SK-N-MC (cell line): ENCODE measurements around the gene PRKG1.

Source experiments
- DNase-seq: peaks from one replicate; pipeline ENCODE4 v3.0.0-alpha.2; 2011; ENCODE audit warnings: low read depth, low spot score
- H3K27ac ChIP-seq: fragments of 200-600 bp; sonication (generic); 2 replicates; pipeline ENCODE4 v1.5.1; 2016; ENCODE audit warnings: mixed run types
- H3K36me3 ChIP-seq: fragments of 200-600 bp; sonication (generic); 2 replicates; pipeline ENCODE4 v1.6.1; 2017; ENCODE audit warnings: antibody characterized with exemption, low read length, mixed read lengths; ENCODE audit not compliant: insufficient read depth
- H3K4me3 ChIP-seq: fragments of 200-600 bp; sonication (generic); 2 replicates; pipeline ENCODE4 v1.5.1; 2016
- H3K9ac ChIP-seq: fragments of 200-600 bp; sonication (generic); 2 replicates; pipeline ENCODE4 v1.8.0; 2017; ENCODE audit warnings: mixed run types, mixed read lengths; ENCODE audit not compliant: insufficient read length
- H3K9me3 ChIP-seq: fragments of 200-600 bp; sonication (generic); 2 replicates; pipeline ENCODE4 v1.6.1; 2017; ENCODE audit warnings: low read depth, mild to moderate bottlenecking, antibody characterized with exemption, low read length, moderate library complexity, mixed read lengths
- EZH2 ChIP-seq: fragments of 200-600 bp; sonication (generic); IDR thresholded peaks from one replicate; pipeline ENCODE4 v1.6.1; 2017; ENCODE audit warnings: antibody characterized with exemption
- FOXP2 ChIP-seq: optimal IDR thresholded peaks from 2 replicates; pipeline ENCODE3; 2011; ENCODE audit warnings: mild to moderate bottlenecking, moderate library complexity; ENCODE audit not compliant: insufficient read depth; ENCODE audit errors: extremely low read length, control extremely low read depth
- POLR2AphosphoS5 ChIP-seq: IDR thresholded peaks from 2 replicates; pipeline ENCODE4 v1.6.1; 2012; ENCODE audit warnings: mild to moderate bottlenecking, low read depth, low read length, borderline replicate concordance

Gene PRKG1

DNA sequence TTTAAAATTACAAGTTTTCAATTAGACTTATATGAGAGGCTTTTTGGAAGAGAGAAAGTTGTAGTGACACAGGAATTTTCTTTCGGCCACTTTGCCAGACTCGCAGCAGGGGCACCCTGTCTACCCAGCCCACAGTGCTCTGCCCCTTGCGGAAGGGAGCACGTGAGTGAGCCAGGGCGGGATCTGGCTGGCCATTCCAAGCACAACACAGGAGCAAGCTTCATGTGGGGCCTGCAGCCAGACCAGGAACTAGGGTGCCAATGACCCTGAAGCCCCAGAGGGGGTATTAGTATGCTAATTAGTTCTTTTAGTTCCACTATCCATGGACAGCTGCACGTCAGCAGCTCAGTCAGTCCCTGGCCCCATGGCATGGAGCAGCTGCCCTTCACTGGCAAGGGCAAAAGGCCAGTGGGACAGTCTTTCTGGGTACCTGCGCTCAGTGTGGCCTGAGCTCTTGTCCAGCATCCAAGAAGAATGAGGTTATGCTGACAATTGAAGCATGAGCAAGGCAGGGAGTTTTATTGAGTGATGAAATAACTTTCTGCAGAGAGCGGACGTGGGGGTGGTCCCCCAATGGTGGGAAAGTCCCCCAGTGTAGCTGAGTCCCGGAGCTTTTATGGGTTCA, 876.2 kb downstream of the PRKG1 start:
- no peaks in the 10 kb centered on the region for H3K36me3 ChIP-seq
- no peaks in the 10 kb centered on the region for H3K9me3 ChIP-seq
- TF ChIP-seq POLR2AphosphoS5 = no peak
- TF ChIP-seq FOXP2 = no peak
- no peak for TF ChIP-seq EZH2
- DNase-seq = no peak
- H3K4me3 ChIP-seq = no peak overlapping the region
- no peak overlapping the region for H3K27ac ChIP-seq
- H3K9ac ChIP-seq = no peak overlapping the region

DNA sequence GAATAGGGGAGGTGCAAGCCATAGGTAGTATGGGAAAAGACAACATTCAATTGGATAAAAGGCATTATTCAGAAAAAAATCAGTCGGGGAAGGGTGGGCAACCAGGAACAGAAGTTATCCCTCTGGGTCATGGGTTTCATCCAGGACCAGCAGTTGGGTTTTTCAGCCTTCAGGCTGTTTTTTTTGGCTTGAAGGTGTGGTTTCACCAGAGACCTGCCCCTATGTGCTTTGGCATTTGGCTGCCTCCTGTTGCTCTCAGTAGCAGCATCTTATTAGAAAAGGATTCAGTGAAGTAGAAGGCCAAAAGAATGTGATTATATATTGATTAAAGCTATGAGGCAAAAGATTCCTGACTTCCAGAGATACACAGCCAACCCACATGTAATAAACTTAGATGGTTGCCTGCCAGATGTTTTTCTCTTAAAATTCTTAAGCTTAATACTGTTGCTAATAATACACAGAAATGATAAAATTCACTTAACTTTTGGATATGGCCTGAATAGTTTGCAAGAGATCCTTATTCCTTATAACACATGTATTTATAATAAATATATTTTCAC, 876.8 kb downstream of the PRKG1 start:
- H3K9ac ChIP-seq = no peak overlapping the region
- no peak overlapping the region for H3K27ac ChIP-seq
- no peaks in the 10 kb centered on the region for H3K36me3 ChIP-seq
- no peaks in the 10 kb centered on the region for H3K9me3 ChIP-seq
- no peak for TF ChIP-seq FOXP2
- no peak for TF ChIP-seq POLR2AphosphoS5
- no peak for TF ChIP-seq EZH2
- no peak for DNase-seq
- no peak overlapping the region for H3K4me3 ChIP-seq

DNA sequence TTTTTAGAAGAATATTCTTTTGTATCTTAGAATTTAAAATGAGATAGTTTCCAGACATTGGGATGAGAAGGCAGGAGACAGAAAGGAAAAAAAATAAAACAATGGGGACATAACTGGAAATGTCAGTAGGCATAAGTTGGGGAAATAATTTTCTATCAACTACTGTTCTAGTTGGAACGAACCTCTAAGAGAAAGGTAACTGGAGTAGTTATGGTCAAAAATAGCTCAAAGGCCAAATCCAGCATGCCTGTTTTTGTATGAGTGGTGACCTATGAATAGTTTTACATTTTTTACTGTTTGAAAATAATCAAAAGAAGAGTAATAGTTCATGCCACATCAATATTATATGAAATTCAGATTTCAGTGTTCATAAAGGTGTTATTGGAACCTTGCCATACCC, 877.3 kb downstream of the PRKG1 start:
- no peaks in the 10 kb centered on the region for H3K36me3 ChIP-seq
- no peak overlapping the region for H3K9ac ChIP-seq
- no peak overlapping the region for H3K27ac ChIP-seq
- no peak for DNase-seq
- no peak overlapping the region for H3K4me3 ChIP-seq
- no peak for TF ChIP-seq EZH2
- TF ChIP-seq FOXP2 = no peak
- no peak for TF ChIP-seq POLR2AphosphoS5
- no peaks in the 10 kb centered on the region for H3K9me3 ChIP-seq

DNA sequence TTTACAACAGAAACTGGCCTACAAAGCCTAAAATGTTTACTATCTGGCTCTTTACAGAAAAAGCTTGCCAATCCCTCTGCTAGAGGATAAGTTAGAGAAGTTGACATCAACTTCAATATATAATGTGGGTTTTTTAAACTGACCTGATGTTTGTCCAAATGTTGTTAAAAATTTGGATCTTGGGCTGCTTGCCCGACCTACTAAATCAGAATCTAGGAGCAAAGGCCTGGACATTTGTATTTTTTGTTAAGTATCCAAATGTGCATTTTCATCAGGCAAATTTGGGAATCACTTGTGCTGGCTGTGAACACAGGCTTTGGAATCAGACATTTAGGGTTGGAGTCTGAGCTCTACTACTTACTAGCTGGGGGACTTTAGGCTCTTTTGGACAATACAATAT, 877.8 kb downstream of the PRKG1 start:
- Histone ChIP-seq H3K4me3 (no peak overlapping the region), H3K27ac (no peak overlapping the region), H3K36me3 (no peaks in the 10 kb centered on the region), H3K9me3 (no peaks in the 10 kb centered on the region), H3K9ac (no peak overlapping the region)
- TF ChIP-seq POLR2AphosphoS5 (no peak), FOXP2 (no peak), EZH2 (no peak)
- no peak for DNase-seq

DNA sequence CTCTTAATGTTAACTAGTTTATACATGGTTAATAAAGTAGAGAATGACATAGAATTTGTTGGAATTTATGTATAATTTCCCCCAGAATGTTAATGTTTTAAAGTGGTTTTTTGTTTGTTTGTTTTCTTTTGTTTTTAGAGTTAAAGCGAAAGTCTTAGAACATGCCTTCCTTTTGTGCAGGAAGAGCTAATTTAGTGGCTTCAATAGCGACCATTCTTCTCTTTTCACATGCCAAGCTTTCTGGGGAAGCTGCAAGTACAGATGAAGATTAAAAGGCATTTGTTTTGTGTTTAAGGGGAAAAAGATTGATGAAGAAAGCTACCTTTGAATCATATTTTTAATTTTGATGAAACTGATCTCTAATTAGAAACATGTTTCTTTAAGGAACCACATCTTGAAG, 881.4 kb downstream of the PRKG1 start:
- DNase-seq = no peak
- Histone ChIP-seq H3K27ac (no peak overlapping the region), H3K9me3 (no peaks in the 10 kb centered on the region), H3K9ac (no peak overlapping the region), H3K36me3 (no peaks in the 10 kb centered on the region), H3K4me3 (no peak overlapping the region)
- TF ChIP-seq POLR2AphosphoS5 (no peak), EZH2 (no peak), FOXP2 (no peak)

DNA sequence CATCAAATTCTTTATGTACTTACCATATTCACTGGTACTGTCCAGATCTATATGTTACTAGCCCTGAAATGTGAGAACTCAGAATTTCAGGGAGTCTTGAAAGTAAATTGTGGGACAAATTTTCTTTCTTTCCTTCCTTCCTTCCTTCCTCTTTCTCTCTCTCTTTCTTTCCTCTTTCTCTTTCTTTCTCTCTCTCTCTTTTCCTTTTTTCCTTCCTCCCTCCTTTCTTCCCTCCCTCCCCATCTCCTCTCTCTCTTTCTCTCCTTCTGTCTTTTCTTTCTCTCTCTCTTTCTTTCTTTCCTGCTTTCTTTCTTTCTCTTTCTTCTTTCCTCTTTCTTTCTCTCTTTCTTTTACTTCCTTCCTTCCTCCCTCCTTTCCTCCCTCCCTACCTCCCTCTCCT, 882.5 kb downstream of the PRKG1 start:
- Histone ChIP-seq H3K4me3 (no peak overlapping the region), H3K27ac (no peak overlapping the region), H3K36me3 (no peaks in the 10 kb centered on the region), H3K9ac (no peak overlapping the region), H3K9me3 (no peaks in the 10 kb centered on the region)
- no peak for TF ChIP-seq FOXP2
- no peak for TF ChIP-seq EZH2
- TF ChIP-seq POLR2AphosphoS5 = no peak
- DNase-seq = no peak

DNA sequence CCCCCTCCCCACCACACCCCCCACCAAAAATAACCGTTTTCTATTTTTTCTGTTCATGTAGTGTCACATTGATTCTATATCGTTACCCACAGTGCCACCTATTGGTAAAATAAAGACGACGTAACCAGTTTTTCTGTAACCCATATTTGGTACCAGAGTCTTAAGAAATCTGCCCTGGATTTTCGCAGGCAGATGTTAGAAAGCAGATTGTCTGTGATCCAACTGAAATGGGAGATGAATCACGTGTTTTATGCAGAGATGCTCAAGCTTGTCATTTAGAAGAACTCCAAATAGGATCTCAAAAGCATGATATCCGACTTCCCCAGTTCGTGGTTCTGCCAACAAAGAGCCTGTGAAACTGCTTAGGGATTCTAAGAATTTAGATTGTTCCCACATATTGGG, 886.2 kb downstream of the PRKG1 start:
- H3K9me3 ChIP-seq = no peaks in the 10 kb centered on the region
- TF ChIP-seq POLR2AphosphoS5 = no peak
- no peak for TF ChIP-seq EZH2
- no peak for TF ChIP-seq FOXP2
- H3K36me3 ChIP-seq = no peaks in the 10 kb centered on the region
- no peak overlapping the region for H3K27ac ChIP-seq
- H3K9ac ChIP-seq = no peak overlapping the region
- DNase-seq = no peak
- H3K4me3 ChIP-seq = no peak overlapping the region

DNA sequence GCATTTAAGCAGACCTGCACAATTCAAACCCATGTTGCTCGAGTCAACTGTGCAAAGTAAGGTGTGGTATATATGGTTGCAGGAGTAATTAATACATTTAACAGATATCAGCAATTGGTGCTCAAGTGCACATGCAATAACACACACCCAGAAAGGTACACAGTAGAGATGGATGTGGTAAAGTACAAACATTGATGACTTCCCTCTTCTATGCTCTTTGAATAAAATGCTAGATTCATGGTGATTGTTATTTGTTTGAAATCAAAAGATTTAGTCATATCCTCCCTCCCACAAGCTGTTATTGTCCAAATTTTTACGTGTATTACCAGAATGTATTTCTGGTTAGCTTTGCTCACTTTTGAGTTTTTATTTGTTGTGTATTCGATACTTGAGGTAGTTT, 887.1 kb downstream of the PRKG1 start:
- Histone ChIP-seq H3K36me3 (no peaks in the 10 kb centered on the region), H3K9ac (no peak overlapping the region), H3K4me3 (no peak overlapping the region), H3K27ac (no peak overlapping the region), H3K9me3 (no peaks in the 10 kb centered on the region)
- no peak for DNase-seq
- TF ChIP-seq EZH2 (no peak), POLR2AphosphoS5 (no peak), FOXP2 (no peak)

DNA sequence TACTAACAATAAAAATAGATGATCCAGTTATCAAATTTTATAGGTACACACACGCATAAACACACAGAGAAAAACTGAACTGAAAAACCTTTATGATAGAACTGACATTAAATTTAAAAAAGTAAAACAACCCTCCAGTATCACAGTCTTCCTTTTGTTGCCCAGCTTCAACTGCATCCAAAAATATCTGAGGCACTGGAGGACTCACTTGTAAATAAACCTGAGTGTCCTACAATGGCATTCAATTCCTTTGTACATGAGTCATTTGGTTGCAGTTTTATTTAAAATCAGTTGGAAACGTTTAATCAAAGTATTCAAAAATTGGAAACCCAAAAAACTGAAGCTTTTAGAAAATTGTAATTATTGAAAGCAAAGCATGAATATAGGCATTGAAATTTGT, 890.3 kb downstream of the PRKG1 start:
- Histone ChIP-seq H3K9me3 (no peaks in the 10 kb centered on the region), H3K9ac (no peak overlapping the region), H3K36me3 (no peaks in the 10 kb centered on the region), H3K4me3 (no peak overlapping the region), H3K27ac (no peak overlapping the region)
- no peak for TF ChIP-seq POLR2AphosphoS5
- no peak for TF ChIP-seq FOXP2
- TF ChIP-seq EZH2 = no peak
- DNase-seq = no peak
